D721Med (cell line): Measurements from ENCODE around the gene IQCE.
A peak's percentile ranks its signal among the peaks of the same experiment; 100 is the strongest.

Experiments
- DNase-seq: peaks from one replicate; pipeline ENCODE4 v3.0.0; 2011; ENCODE audit warnings: low spot score; ENCODE audit not compliant: insufficient read length
- FAIRE-seq: peaks from 2 replicates; lab custom pipeline; 2011; peaks lifted over from hg19 to GRCh38; lab: Jason Lieb, UNC
- TF ChIP-seq, protein P1 (sequence below): IDR thresholded peaks from 2 replicates; pipeline ENCODE4 v1.5.1; 2012; ENCODE audit warnings: mild to moderate bottlenecking, control low read depth; ENCODE audit not compliant: insufficient read depth; ENCODE audit errors: missing control alignments

IQCE gene

GRCh38 chr7:2566348-2566889 lies 7.6 kb downstream of the IQCE start:
- FAIRE-seq (no peak), DNase-seq (no peak)
- TF ChIP-seq, protein P1, sequence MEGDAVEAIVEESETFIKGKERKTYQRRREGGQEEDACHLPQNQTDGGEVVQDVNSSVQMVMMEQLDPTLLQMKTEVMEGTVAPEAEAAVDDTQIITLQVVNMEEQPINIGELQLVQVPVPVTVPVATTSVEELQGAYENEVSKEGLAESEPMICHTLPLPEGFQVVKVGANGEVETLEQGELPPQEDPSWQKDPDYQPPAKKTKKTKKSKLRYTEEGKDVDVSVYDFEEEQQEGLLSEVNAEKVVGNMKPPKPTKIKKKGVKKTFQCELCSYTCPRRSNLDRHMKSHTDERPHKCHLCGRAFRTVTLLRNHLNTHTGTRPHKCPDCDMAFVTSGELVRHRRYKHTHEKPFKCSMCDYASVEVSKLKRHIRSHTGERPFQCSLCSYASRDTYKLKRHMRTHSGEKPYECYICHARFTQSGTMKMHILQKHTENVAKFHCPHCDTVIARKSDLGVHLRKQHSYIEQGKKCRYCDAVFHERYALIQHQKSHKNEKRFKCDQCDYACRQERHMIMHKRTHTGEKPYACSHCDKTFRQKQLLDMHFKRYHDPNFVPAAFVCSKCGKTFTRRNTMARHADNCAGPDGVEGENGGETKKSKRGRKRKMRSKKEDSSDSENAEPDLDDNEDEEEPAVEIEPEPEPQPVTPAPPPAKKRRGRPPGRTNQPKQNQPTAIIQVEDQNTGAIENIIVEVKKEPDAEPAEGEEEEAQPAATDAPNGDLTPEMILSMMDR, result no peak

GRCh38 chr7:2566890-2567678 lies 8.3 kb downstream of the IQCE start:
- TF ChIP-seq, protein P1, result no peak
- DNase-seq (no peak), FAIRE-seq (no peak)

DNA sequence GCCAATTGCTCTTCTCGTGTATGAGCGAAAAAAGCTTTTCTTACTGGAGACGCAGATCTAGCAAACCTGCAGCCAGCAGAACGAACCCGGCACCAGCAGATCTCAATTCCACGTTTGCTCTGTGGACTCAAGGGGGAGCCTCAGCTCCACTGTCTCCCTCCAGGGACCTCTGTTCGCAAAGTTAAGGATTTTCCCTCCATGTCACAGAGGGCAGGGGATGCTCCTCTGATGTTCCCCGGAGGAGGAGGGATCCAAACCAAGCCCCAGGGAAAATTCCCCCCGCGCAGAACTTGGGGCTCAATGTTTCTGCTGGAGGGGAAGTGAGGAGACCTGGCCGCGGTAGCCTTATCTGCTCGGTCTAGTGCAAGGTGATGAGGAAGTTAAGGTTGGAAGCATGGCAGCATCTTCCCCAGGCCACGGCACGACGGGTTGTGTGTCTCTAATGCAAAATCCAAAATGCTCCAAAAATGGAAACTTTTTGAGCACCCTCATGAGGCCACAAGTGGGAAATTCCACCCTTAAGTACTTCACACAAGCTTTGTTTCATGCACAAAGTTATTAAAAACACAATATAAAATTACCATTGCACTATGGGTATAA lies 9.0 kb downstream of the IQCE start:
- FAIRE-seq (no peak), DNase-seq (no peak)
- TF ChIP-seq, protein P1, result peak; percentile 45

GRCh38 chr7:2568521-2569223 lies 9.9 kb downstream of the IQCE start:
- no peak for DNase-seq
- TF ChIP-seq, protein P1, result no peak
- FAIRE-seq, result no peak

GRCh38 chr7:2569421-2569820 lies 10.6 kb downstream of the IQCE start:
- TF ChIP-seq, protein P1, result no peak
- DNase-seq (no peak), FAIRE-seq (no peak)

GRCh38 chr7:2570021-2570420 lies 11.2 kb downstream of the IQCE start:
- no peak for DNase-seq
- TF ChIP-seq, protein P1, result no peak
- FAIRE-seq, result no peak

DNA sequence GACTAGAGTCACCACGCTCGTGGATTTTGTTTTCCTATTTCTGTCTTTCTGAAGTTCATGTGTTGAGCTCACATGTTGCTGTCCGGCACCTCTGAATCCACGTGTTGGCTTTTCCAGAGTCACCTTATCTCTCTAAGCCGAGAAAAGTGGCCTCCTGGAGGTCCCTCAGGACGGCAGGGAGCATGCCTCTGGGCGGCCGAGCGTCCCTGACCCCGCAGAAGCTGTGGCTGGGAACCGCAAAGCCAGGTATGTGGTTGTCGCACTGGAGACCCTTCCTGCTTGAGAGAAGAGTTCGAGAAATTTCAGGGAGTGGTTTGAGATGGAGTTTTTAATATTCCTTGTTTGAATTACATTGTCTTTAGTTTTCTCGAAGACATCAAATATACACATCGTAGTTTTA lies 12.6 kb downstream of the IQCE start:
- TF ChIP-seq, protein P1, result no peak
- DNase-seq (no peak), FAIRE-seq (no peak)
